Islet precursor cell (in vitro differentiated cells): ENCODE measurements around the gene ECPAS.

Source experiments
- DNase-seq: peaks from one replicate; pipeline ENCODE4 v3.0.0-alpha.2; 2018

Gene ECPAS

GRCh38 chr9:111320631-111321030 is 163.6 kb downstream of the ECPAS start:
- DNase-seq = no peak

DNA sequence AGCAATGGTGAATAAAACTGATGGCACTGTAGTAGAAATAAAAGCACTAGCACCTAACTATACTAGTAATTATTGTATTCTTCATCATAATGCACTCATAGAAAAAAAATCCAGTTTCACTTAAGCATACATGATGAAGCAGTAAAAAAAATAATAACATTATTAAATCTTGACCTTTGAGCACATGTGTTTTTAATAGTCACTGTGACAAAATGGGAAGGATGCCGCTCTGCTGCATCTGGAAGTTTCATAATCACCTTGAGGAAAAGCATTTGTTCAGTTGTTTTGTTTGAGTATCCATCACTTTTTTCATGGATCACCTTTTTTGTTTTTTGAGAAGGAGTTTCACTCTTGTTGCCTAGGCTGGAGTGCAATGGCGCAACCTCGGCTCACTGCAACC is 167.4 kb downstream of the ECPAS start:
- DNase-seq = no peak
